Endometrial microvascular endothelial cells (primary cell): Measurements from ENCODE around the gene GOLGA8R. TPM values are rescaled to one million over a fixed set of nuclear protein-coding genes. Genes with fewer than 3 reads are reported as not detected.
"Not testable (repeated sequence)": the region's sequence is repeated elsewhere in the genome, so short reads cannot be mapped to it uniquely, and the experiment has no call there.

Experiments
- in situ Hi-C: cut with HindIII; loops from 2 replicates; pipeline ENCODE4 v1.10.0; 2017; ENCODE audit warnings: low sequenced_read_pairs, low pct_unique_long_range_greater_than_20kb; ENCODE audit errors: inconsistent ontology term
- total RNA-seq: library from RNA; depleted of rRNA; stranded (reverse); fragments of >200 nt; gene quantifications from one replicate; pipeline ENCODE4 v1.2.3, GENCODE V29; 2015; ENCODE audit errors: inconsistent ontology term

Gene GOLGA8R
- total RNA-seq = 0.09 TPM

DNA sequence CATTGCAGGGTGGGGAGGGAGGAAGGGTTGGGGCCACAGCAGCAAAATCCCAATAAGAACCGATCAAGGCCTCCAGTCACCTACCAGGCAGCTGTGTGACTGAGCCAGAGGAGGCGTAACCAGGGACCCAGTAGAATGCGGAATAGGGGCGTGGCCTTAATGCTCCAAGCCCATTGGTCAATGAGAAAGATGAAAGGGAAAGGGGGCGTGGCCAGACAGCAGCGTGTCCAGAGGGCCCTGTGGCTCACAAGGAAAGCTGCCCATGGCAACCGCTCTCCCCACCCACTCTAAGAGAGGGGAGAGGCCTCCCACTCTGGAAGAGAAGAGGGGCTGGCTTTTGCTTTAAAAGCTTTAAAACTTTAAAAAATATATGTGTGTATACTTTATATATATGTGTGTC is at the start of gene GOLGA8R:
TSS of gene GOLGA8R (minus strand) at position 101 of the 400 bp plus-strand sequence. CDS start at position 3, 98 bp downstream.
- in situ Hi-C loops = not testable (repeated sequence)

- in situ Hi-C loops = not testable (repeated sequence)
Observed at GRCh38 chr15:30463849-30464248, 49.8 kb upstream of the GOLGA8R start.

DNA sequence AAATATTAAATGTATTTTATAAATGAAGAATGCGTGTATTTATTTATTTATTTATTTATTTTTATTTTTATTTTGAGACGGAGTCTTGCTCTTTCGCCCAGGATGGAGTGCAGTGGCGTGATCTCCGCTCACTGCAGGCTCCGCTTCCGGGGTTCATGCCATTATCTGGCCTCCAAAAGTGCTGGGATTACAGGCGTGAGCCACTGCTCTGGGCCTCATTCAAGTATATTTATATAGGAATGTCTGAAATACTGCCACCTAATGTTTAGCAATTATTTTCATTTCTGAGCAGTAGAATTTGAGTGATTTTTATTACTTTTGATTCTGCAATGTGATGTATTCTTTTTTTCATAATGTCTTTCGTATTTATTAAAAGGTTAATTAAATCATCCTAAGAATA is 48.1 kb upstream of the GOLGA8R start:
- in situ Hi-C loops = not testable (repeated sequence)

- in situ Hi-C loops = not testable (repeated sequence)
Observed at GRCh38 chr15:30452702-30453101, 38.6 kb upstream of the GOLGA8R start.

GRCh38 chr15:30438348-30438747 is 24.3 kb upstream of the GOLGA8R start:
- in situ Hi-C loops = not testable (repeated sequence)

DNA sequence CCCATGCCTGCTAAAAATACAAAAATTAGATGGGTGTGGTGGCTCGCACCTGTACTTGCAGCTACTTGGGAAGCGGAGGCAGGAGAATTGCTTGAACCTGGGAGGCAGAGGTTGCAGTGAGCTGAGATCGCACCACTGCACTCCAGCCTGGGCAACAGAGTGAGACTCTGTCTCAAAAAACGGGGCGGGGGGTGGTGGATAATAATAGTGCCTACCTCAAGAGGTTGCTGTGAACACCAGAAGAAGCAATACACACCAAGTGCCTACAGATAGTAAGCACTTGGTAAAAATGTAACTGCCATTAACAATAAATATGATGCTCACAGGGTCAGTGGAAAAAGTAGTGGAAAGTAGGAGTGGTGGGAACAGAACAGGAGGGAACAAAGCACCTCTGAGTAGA is 21.8 kb upstream of the GOLGA8R start:
- in situ Hi-C loops = not testable (repeated sequence)

DNA sequence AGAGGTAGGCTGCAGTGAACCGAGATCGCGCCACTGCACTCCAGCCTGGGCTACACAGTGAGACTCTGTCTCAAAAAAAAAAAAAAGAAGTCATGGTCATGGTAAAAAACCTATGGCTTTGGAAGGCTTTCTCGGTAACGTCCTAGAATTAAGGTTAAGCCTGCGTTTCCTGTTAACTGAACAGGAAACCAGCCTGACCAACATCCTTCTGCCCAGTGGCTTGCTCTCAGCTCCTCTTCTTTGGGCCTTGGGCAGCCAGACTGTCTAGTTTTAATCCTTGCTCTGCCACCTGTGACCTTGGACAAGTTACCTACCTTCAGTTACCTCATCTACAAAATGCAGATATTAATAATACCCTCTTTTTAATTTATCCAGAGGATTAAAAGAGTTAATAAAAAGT is 6.7 kb upstream of the GOLGA8R start:
- in situ Hi-C loops = not testable (repeated sequence)

DNA sequence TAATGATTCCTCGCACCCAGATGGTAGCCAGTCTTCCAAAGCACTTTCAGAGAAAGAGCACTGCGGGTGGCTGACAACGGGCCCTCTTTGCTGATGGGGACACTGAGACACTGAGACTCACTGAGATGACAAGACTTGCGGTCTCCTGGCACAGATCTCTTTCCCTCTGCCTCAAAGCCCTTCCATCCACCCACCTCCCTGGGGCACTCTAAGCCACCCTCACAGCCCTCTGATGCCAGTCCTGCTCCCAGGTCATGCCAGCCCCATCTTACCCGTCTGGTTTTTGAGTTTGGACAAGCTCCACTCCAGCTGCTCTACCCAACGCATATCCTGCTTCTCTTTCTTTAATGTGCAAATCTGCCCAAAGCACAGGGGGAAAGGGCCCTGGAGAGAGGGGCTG is 6.4 kb downstream of the GOLGA8R start:
- in situ Hi-C loops = not testable (repeated sequence)

GRCh38 chr15:30398988-30399387 is 15.1 kb downstream of the GOLGA8R start:
- in situ Hi-C loops = not testable (repeated sequence)

GRCh38 chr15:30393664-30393991 is 20.4 kb downstream of the GOLGA8R start:
- in situ Hi-C loops = not testable (repeated sequence)

- in situ Hi-C loops = not testable (repeated sequence)
Observed at GRCh38 chr15:30392766-30393663, 21.0 kb downstream of the GOLGA8R start, which contains the start of gene CHRFAM7A. CHRFAM7A (minus strand) TSS chr15:30393540; CDS start chr15:30383351, 10,189 bp downstream.

GRCh38 chr15:30386318-30386887 is 27.7 kb downstream of the GOLGA8R start:
- in situ Hi-C loops = not testable (repeated sequence)

DNA sequence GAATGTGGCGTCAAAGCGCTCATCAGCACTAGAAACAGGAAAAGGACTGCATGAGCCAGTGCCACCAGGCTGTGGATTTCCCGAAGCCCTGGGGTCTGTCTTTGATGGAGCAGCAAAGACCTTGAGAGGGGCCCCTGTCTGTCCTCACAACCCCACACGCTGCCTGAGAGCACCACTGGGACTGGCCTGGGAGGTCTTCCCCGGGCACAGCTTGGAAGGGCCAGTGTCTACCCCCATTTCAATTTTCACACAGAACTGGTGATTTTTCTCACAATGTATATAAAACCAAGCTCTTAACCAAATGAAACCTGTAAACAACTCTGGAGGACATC is 37.0 kb downstream of the GOLGA8R start:
- in situ Hi-C loops = not testable (repeated sequence)

DNA sequence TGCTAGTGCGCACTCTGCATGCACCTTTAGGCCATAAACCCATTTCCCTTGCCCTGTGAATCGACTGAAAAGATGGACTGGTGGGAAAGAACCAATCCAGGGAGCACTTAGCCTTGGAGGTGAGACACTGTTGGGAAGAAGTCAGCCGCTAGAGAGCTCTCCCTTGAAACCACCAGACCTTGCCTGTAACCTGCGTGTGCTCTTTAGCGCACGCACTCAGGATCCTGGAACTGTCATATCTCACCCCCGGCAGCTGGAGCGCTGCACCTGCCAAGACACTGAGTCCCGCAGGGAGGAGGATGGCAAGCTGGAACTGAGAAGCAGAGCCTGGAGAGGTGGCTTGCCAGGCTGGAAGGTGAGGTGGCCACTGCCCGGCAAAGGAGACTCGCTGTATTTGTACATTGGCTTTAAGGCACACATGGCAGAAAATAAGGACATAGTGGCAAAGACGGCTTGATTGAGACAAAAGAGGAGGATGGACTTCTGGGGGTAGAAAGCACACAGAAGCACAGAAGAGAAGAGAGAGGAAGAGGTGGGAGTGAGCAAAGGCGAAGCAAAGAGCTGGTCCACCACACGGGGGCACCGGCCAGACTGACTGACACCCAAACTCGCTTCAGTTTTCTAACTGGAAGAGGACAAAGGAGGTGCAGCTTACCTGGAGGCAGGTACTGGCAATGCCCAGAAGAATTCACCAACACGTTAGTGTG is 37.5 kb downstream of the GOLGA8R start:
- in situ Hi-C loops = not testable (repeated sequence)

DNA sequence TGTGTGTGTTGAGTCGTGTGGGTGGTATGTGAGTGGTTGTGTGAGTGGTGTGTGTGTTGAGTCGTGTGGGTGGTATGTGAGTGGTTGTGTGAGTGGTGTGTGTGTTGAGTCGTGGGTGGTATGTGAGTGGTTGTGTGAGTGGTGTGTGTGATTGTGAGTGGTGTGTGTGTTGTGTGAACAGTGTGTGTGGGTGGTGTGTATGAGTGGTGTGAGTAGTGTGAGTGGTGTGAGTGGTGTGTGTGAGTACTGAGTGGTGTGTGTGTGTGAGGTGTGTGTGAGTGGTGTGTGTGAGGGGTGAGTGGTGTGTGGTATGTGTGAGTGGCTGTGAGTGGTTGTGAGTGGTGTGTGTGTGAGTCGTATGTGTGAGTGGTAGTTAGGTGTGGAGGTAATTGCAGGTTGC is 38.2 kb downstream of the GOLGA8R start:
- in situ Hi-C loops = not testable (repeated sequence)

DNA sequence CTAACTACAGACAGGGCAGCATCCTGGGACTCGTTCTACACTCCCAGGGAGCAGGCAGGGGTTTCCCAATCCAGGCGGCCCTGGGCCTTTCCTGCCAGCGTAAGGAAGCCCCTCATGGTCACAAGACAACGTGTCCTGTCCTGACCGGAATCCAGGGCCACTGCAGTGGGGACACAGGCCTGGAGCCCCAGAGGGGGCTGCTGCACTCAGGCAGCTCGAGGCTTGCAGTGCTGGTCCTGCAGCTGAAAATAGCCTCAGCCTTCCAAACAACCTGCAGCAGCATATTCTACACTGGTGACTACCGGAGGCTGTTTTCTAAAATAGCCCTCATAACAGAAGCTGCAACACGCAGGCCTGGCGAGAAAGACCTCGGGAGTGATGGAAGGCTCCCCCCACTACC is 39.2 kb downstream of the GOLGA8R start:
- in situ Hi-C loops = not testable (repeated sequence)

- in situ Hi-C loops = not testable (repeated sequence)
Observed at GRCh38 chr15:30368271-30368670, 45.8 kb downstream of the GOLGA8R start.

GRCh38 chr15:30367246-30367645 is 46.8 kb downstream of the GOLGA8R start:
- in situ Hi-C loops = not testable (repeated sequence)

- in situ Hi-C loops = not testable (repeated sequence)
Observed at GRCh38 chr15:30361404-30361803, 52.7 kb downstream of the GOLGA8R start.

- in situ Hi-C loops = not testable (repeated sequence)
Observed at GRCh38 chr15:30360990-30361389, 53.1 kb downstream of the GOLGA8R start.
